Nephron (organoid): Measurements from ENCODE around the gene DPEP3.

Source experiments
- H3K27ac Mint-ChIP-seq, 3 experiments: 2 replicates each; pipeline ENCODE4 v1.8.0; 2020; ENCODE audit warnings: mixed read lengths in 3 of 3, mild to moderate bottlenecking in 2 of 3, moderate library complexity in 1 of 3
- H3K27me3 Mint-ChIP-seq: 2 replicates; pipeline ENCODE4 v1.8.0; 2021; ENCODE audit warnings: low read depth, mild to moderate bottlenecking, moderate library complexity, mixed read lengths
- H3K36me3 Mint-ChIP-seq: 2 replicates; pipeline ENCODE4 v1.8.0; 2020; ENCODE audit warnings: low read depth, mixed read lengths
- H3K4me1 Mint-ChIP-seq: 2 replicates; pipeline ENCODE4 v1.8.0; 2020; ENCODE audit warnings: mixed read lengths
- H3K4me3 Mint-ChIP-seq, 3 experiments: 2 replicates each; pipeline ENCODE4 v1.8.0; 2020; ENCODE audit warnings: mild to moderate bottlenecking in 3 of 3, mixed read lengths in 3 of 3, moderate library complexity in 2 of 3
- H3K9me3 Mint-ChIP-seq: 2 replicates; pipeline ENCODE4 v1.8.0; 2020; ENCODE audit warnings: mixed read lengths
- CTCF ChIP-seq, 3 experiments: fragments of 200-600 bp; sonication (generic); IDR thresholded peaks; one replicate each; pipeline ENCODE4 v1.5.0; 2021; ENCODE audit warnings: antibody characterized with exemption in 3 of 3; ENCODE audit not compliant: unreplicated experiment in 3 of 3

The DPEP3 gene

GRCh38 chr16:67964477-67965131, 15.7 kb downstream of the DPEP3 start:
- no peak for TF ChIP-seq CTCF (IDR thresholded peaks at IDR 0.05; ENCODE audit: unreplicated experiment in 3 of 3)
- peaks cover 50% of the 10 kb centered on the region for H3K4me1 Mint-ChIP-seq
- H3K36me3 Mint-ChIP-seq, result peaks cover 22% of the 10 kb centered on the region
- no peaks in the 10 kb centered on the region for H3K27me3 Mint-ChIP-seq
- peak overlapping the region in 1 of 3 experiments; percentile 42 for H3K27ac Mint-ChIP-seq
- H3K9me3 Mint-ChIP-seq, result no peaks in the 10 kb centered on the region
- peak overlapping the region in 2 of 3 experiments; percentile 38 to 41 for H3K4me3 Mint-ChIP-seq

- Mint-ChIP-seq H3K27me3 (no peaks in the 10 kb centered on the region), H3K36me3 (peaks cover 24% of the 10 kb centered on the region), H3K9me3 (no peaks in the 10 kb centered on the region), H3K4me3 (no peak overlapping the region), H3K4me1 (peaks cover 45% of the 10 kb centered on the region), H3K27ac (no peak overlapping the region)
- no peak for TF ChIP-seq CTCF (IDR thresholded peaks at IDR 0.05; ENCODE audit: unreplicated experiment in 3 of 3)
Measured at GRCh38 chr16:67963662-67964321, 16.5 kb downstream of the DPEP3 start.

DNA sequence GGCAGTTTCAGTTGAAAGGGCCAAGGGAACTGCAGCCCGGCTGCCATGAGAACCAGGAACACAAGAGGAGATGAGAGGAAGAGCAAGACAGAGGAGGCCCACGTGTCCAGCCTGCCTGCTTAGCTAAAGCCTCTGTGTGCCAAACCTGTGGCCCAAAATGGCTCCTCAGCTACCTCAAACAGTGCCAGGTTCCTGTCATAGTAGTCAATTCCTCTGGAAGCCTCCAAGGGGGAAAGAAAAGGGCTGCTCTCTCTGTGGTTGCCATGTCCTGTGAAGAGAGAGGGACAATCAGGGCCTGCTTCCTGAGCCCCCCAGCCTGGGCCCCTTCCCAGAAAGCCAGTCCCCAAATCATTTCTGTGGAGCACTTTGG, 17.0 kb downstream of the DPEP3 start:
- H3K4me1 Mint-ChIP-seq, result peaks cover 45% of the 10 kb centered on the region

GRCh38 chr16:67962135-67962534, 18.2 kb downstream of the DPEP3 start:
- no peaks in the 10 kb centered on the region for H3K9me3 Mint-ChIP-seq
- H3K27ac Mint-ChIP-seq, result no peak overlapping the region
- no peak for TF ChIP-seq CTCF (IDR thresholded peaks at IDR 0.05; ENCODE audit: unreplicated experiment in 3 of 3)
- no peaks in the 10 kb centered on the region for H3K27me3 Mint-ChIP-seq
- peaks cover 41% of the 10 kb centered on the region for H3K4me1 Mint-ChIP-seq
- no peak overlapping the region for H3K4me3 Mint-ChIP-seq
- peaks cover 32% of the 10 kb centered on the region for H3K36me3 Mint-ChIP-seq

More for the DNA sequence above, 17.0 kb downstream of the DPEP3 start:
- no peak for TF ChIP-seq CTCF (IDR thresholded peaks at IDR 0.05; ENCODE audit: unreplicated experiment in 3 of 3)
- no peaks in the 10 kb centered on the region for H3K27me3 Mint-ChIP-seq
- H3K36me3 Mint-ChIP-seq, result peaks cover 29% of the 10 kb centered on the region
- peak overlapping the region in 1 of 3 experiments; percentile 30 for H3K4me3 Mint-ChIP-seq
- H3K9me3 Mint-ChIP-seq, result no peaks in the 10 kb centered on the region
- H3K27ac Mint-ChIP-seq, result peak overlapping the region in 1 of 3 experiments; percentile 15

GRCh38 chr16:67961551-67961957, 18.7 kb downstream of the DPEP3 start:
- no peaks in the 10 kb centered on the region for H3K9me3 Mint-ChIP-seq

More at GRCh38 chr16:67961551-67961957, 18.7 kb downstream of the DPEP3 start:
- TF ChIP-seq CTCF (IDR thresholded peaks at IDR 0.05; ENCODE audit: unreplicated experiment in 3 of 3), result no peak
- Mint-ChIP-seq H3K27me3 (no peaks in the 10 kb centered on the region), H3K27ac (no peak overlapping the region), H3K4me1 (peaks cover 36% of the 10 kb centered on the region), H3K36me3 (peaks cover 32% of the 10 kb centered on the region), H3K4me3 (no peak overlapping the region)
